Right lobe of liver (tissue), 6 donors: ENCODE data around the gene FXYD1. TPM values are rescaled to one million over a fixed set of nuclear protein-coding genes. Genes with fewer than 3 reads are reported as not detected.

Experiments used
- ATAC-seq, 4 donors: fragments of 200-7000 bp; cut with Tn5 transposase; one replicate each; pipeline ENCODE4 v1.9.1; 2020; ENCODE audit warnings: mild to moderate bottlenecking in 4 of 4, moderate library complexity in 4 of 4
- DNase-seq, 3 donors: peaks; one replicate each; pipeline ENCODE4 v3.0.0-alpha.2; 2020
- H3K27ac ChIP-seq, 3 donors: fragments of 200-600 bp; one replicate each; pipeline ENCODE4 v1.8.0; 2022
- H3K27me3 ChIP-seq, 2 donors: fragments of 200-600 bp; one replicate each; pipeline ENCODE4 v1.8.0; 2022
- H3K36me3 ChIP-seq, 4 donors: fragments of 200-600 bp; sonication (generic) in 1 of 4; one replicate each; pipeline versions ENCODE4 v1.5.1 to v1.8.0; 2017 to 2022; ENCODE audit warnings: control low read depth in 1 of 4
- H3K4me1 ChIP-seq, 4 donors: fragments of 200-600 bp; sonication (generic) in 1 of 4; one replicate each; pipeline versions ENCODE4 v1.5.1 to v1.8.0; 2017 to 2022; ENCODE audit warnings: control low read depth in 1 of 4
- H3K4me3 ChIP-seq, 3 donors: fragments of 200-600 bp; one replicate each; pipeline ENCODE4 v1.8.0; 2022
- H3K9me3 ChIP-seq, 4 donors: fragments of 200-600 bp; sonication (generic) in 1 of 4; one replicate each; pipeline versions ENCODE4 v1.5.1 to v1.8.0; 2017 to 2022; ENCODE audit warnings: control low read depth in 1 of 4
- CTCF ChIP-seq, 4 donors: fragments of 200-600 bp in 3 of 4; fragments of 450-650 bp in 1 of 4; IDR thresholded peaks; one replicate each; pipeline versions ENCODE4 v1.5.1 to v1.8.0; 2016 to 2022; ENCODE audit warnings: antibody characterized with exemption in 4 of 4, mild to moderate bottlenecking in 2 of 4
- POLR2A ChIP-seq: fragments of 450-650 bp; IDR thresholded peaks from one replicate; pipeline ENCODE4 v1.6.1; 2017; ENCODE audit warnings: antibody characterized with exemption, mild to moderate bottlenecking
- WGBS: methylation state at CpG from one replicate; pipeline ENCODE4 v1.1.6; 2018; ENCODE audit warnings: low coverage, low lambda C conversion rate; ENCODE audit not compliant: insufficient coverage; ENCODE audit errors: missing lambda C conversion rate; 5-methylcytosine and 5-hydroxymethylcytosine counted together
- intact Hi-C, 2 donors: fragments of 100-400 bp; cut with DNase I; formaldehyde crosslinking; loops; one replicate each; pipeline versions ENCODE4 v1.11.2 to v1.14.1; 2022
- total RNA-seq, 6 experiments: library from RNA; depleted of rRNA in 2 of 6; stranded (reverse); fragments of >200 nt in 2 of 6; fragmentation: NEBNext Ultra II Directional in 3 of 6; extraction: Animal tissue kit (Norgen Biotek cat#: 25700) in 3 of 6; gene quantifications; one replicate each; pipeline versions ENCODE4 v1.1.0 to v1.2.4, GENCODE V29; 2016 to 2023
- donor health status: DM: no; HTN: yes; CAD: no.
- donor health status: DM: no; HTN: no; CAD: no.
- donor health status: DM: no; HTN: no; CAD: no.
- donor health status: DM: no; HTN: yes; CAD: no.
- donor health status: DM: no; HTN: yes; CAD: no.

FXYD1 gene
- total RNA-seq, 6 experiments from 2014 or later: 38.9 to 263 (median 140) TPM

DNA sequence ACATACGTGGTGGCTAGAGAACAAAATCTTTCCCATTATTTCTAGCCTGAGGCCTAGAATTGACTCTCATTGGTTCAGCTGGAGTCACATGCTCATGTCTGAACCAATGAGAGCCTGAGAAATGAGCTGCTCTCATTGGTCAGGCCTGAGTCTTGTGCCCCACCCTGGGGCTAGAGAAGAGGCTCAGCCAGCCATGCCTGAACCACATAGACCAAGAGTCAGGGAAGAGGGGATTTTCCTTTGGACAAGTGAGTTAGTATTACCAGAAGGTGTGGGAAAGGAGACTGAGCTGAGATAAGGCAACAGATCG, 22.8 kb downstream of the FXYD1 start:
- ATAC-seq (no peak), DNase-seq (no peak)
- 75% methylated on average over 1 of the region's 2 CpGs for WGBS
- H3K4me3 ChIP-seq: no peak overlapping the region
- H3K27me3 ChIP-seq: no peaks in the 10 kb centered on the region
- intact Hi-C loops: no loop called here
- no peaks in the 10 kb centered on the region for H3K9me3 ChIP-seq
- no peak overlapping the region for H3K27ac ChIP-seq
- H3K4me1 ChIP-seq: peaks cover 0 to 3% (median 0%) of the 10 kb centered on the region in 4 donors
- TF ChIP-seq CTCF (IDR thresholded peaks at IDR 0.05) (no peak), POLR2A (no peak)
- H3K36me3 ChIP-seq: no peaks in the 10 kb centered on the region

DNA sequence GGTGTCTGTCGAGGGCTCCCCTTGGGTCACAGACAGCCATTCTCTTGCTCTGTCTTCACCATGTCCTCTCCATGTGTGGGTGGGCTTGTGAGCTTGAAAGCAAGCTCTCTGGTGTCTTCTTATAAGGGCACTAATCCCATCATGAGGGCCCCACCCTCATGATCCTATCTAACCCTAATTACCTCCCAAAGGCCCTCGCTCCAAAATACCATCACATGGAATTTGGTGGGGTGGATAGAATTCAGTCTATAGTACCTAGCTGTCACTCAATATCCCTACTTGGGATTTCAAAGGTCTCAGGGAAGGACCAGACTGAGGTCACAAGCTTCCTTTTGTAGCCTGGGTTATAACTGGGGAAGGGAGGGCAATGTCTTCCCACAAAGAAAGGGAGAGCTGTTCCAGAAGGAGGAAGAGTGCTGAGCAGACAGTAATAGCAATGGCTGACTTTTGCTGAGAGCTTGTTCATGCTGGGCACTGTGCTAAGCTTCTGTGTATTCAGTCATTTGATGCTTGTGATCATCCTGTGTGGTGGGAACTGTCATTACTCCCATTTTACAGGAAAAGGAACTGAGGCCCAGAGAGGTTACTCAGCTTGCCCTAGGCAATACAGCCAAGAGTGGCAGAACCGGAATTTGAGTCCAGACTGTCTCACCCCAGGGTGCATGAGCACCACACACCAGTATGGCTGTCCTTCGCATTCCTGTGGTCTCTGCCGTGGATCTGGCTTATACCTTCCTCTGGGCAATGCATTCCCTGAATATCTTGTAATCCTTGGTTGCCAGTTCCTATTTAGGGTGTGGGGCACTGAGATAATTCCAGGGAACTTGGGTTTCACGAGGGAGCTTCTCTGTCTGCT, 24.1 kb downstream of the FXYD1 start:
- ATAC-seq (no peak), DNase-seq (no peak)
- TF ChIP-seq CTCF (IDR thresholded peaks at IDR 0.05) (no peak), POLR2A (no peak)
- 96% methylated on average over 5 of the region's 6 CpGs for WGBS
- Histone ChIP-seq H3K9me3 (no peaks in the 10 kb centered on the region), H3K36me3 (no peaks in the 10 kb centered on the region), H3K4me3 (no peak overlapping the region), H3K27me3 (no peaks in the 10 kb centered on the region), H3K4me1 (peaks cover 0 to 3% (median 0%) of the 10 kb centered on the region in 4 donors), H3K27ac (no peak overlapping the region)
- intact Hi-C loops: no loop called here

GRCh38 chr19:35164418-35164817, 25.8 kb downstream of the FXYD1 start:
- intact Hi-C loops: no loop called here
- Histone ChIP-seq H3K27ac (no peak overlapping the region), H3K9me3 (no peaks in the 10 kb centered on the region), H3K36me3 (no peaks in the 10 kb centered on the region), H3K4me3 (no peak overlapping the region), H3K27me3 (no peaks in the 10 kb centered on the region), H3K4me1 (peaks cover 0 to 10% (median 1%) of the 10 kb centered on the region in 4 donors)
- WGBS: 89% methylated on average over 1 of the region's 2 CpGs
- TF ChIP-seq CTCF (IDR thresholded peaks at IDR 0.05): no peak
- TF ChIP-seq POLR2A: no peak
- DNase-seq (no peak), ATAC-seq (no peak)

DNA sequence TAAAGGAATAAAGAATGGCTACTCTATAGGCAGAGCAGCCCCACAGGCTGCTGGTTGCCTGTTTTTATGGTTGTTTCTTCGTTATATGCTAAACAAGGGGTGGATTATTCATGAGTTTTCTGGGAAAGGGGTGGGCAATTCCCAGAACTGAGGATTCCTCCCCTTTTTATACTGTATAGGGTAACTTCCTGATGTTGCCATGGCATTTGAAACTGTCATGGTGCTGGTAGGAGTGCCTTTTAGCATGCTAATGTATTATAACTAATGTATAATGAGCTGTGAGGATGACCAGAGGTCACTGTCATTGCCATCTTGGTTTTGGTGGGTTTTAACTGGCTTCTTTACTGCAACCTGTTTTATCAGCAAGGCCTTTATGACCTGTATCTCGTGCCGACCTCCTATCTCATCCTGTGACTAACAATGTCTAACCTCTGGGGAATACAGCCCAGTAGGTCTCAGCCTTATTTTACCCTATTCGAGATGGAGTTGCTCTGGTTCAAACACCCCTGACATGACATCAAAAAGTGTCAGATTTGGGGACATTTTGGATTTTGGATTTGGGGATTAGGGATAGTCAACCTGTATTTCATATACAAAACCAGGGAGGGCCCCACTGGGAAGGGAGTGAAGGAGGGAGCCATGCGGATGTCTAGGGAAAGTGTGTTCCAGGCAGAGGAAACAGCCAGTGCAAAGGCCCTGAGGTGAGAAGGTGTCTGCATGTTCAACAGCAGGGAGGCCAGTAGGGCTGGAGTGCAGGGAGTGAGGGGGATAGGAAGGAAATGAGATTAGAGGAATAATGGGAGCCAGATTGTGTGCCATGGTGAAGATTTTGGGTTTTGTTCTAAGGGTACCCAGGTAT, 26.8 kb downstream of the FXYD1 start:
- Histone ChIP-seq H3K4me3 (no peak overlapping the region), H3K36me3 (no peaks in the 10 kb centered on the region), H3K4me1 (peaks cover 0 to 15% (median 6%) of the 10 kb centered on the region in 4 donors), H3K27ac (no peak overlapping the region), H3K27me3 (no peaks in the 10 kb centered on the region), H3K9me3 (no peaks in the 10 kb centered on the region)
- intact Hi-C loops: no loop called here
- no peak for TF ChIP-seq POLR2A
- no peak for TF ChIP-seq CTCF (IDR thresholded peaks at IDR 0.05)
- DNase-seq: no peak
- 68% methylated on average over 5 of the region's 5 CpGs for WGBS
- no peak for ATAC-seq
